GM19025 (cell line): ENCODE data around the gene CD74.
"Not testable (repeated sequence)": the region's sequence is repeated elsewhere in the genome, so short reads cannot be mapped to it uniquely, and the experiment has no call there.

Experiments used
- ATAC-seq: cut with Tn5 transposase; IDR thresholded peaks from one replicate; pipeline ENCODE4 v1.9.1; 2021; ENCODE audit warnings: mild to moderate bottlenecking, low read depth, moderate library complexity; ENCODE audit not compliant: unreplicated experiment

CD74 gene

GRCh38 chr5:150442699-150443080 lies 30.0 kb upstream of the CD74 start:
- ATAC-seq = no peak

GRCh38 chr5:150441813-150442698 lies 29.3 kb upstream of the CD74 start:
- ATAC-seq = no peak

GRCh38 chr5:150440948-150441812 lies 28.5 kb upstream of the CD74 start:
- no peak for ATAC-seq

GRCh38 chr5:150438873-150439546 lies 26.3 kb upstream of the CD74 start:
- no peak for ATAC-seq

GRCh38 chr5:150436141-150436680 lies 23.5 kb upstream of the CD74 start:
- peak; percentile 93 for ATAC-seq

GRCh38 chr5:150434464-150434863 lies 21.8 kb upstream of the CD74 start:
- no peak for ATAC-seq

GRCh38 chr5:150431574-150431973 lies 18.9 kb upstream of the CD74 start:
- ATAC-seq = no peak

GRCh38 chr5:150431048-150431447 lies 18.3 kb upstream of the CD74 start:
- ATAC-seq = no peak

- ATAC-seq = no peak
Observed at GRCh38 chr5:150429410-150429873, 16.7 kb upstream of the CD74 start.

GRCh38 chr5:150428978-150429377 lies 16.3 kb upstream of the CD74 start:
- ATAC-seq = no peak

GRCh38 chr5:150428106-150428876 lies 15.6 kb upstream of the CD74 start:
- no peak for ATAC-seq

- not testable (repeated sequence) for ATAC-seq
Observed at GRCh38 chr5:150426165-150426564, 13.5 kb upstream of the CD74 start.

GRCh38 chr5:150422758-150423157 lies 10.0 kb upstream of the CD74 start:
- no peak for ATAC-seq

- no peak for ATAC-seq
Observed at GRCh38 chr5:150422075-150422474, 9.4 kb upstream of the CD74 start.

GRCh38 chr5:150419630-150420270 lies 7.0 kb upstream of the CD74 start:
- no peak for ATAC-seq

GRCh38 chr5:150413902-150414790 lies 1.4 kb upstream of the CD74 start:
- not testable (repeated sequence) for ATAC-seq

- ATAC-seq = no peak
Observed at GRCh38 chr5:150413176-150413901, 629 bp upstream of the CD74 start.
